Myocyte (in vitro differentiated cells): ENCODE results near the gene ATP5F1D. TPM values are rescaled to one million over a fixed set of nuclear protein-coding genes. Genes with fewer than 3 reads are reported as not detected.

Experiments used
- DNase-seq: peaks from one replicate; pipeline ENCODE4 v3.0.0-alpha.2; 2012; ENCODE audit warnings: low read depth
- total RNA-seq: library from RNA; depleted of rRNA; stranded (reverse); fragments of >200 nt; gene quantifications from 2 replicates; pipeline ENCODE4 v1.2.3, GENCODE V29; 2014

The ATP5F1D gene
- total RNA-seq, 1 donor from 2014 or later: 61.9 TPM

GRCh38 chr19:1231729-1232637, 9.6 kb upstream of the ATP5F1D start:
- no peak for DNase-seq

GRCh38 chr19:1232652-1233072, 8.9 kb upstream of the ATP5F1D start:
- no peak for DNase-seq

GRCh38 chr19:1233115-1233667, 8.4 kb upstream of the ATP5F1D start:
- no peak for DNase-seq

- DNase-seq: no peak
These were observed 7.2 kb upstream of the ATP5F1D start for GRCh38 chr19:1234051-1234954.

- DNase-seq: no peak
These were observed 6.6 kb upstream of the ATP5F1D start for GRCh38 chr19:1234955-1235380.

GRCh38 chr19:1235625-1236538, 5.7 kb upstream of the ATP5F1D start:
- no peak for DNase-seq

GRCh38 chr19:1236576-1236975, 5.0 kb upstream of the ATP5F1D start:
- DNase-seq: no peak

- DNase-seq: no peak
These were observed 4.4 kb upstream of the ATP5F1D start for GRCh38 chr19:1237027-1237659.

GRCh38 chr19:1237754-1238368, 3.7 kb upstream of the ATP5F1D start, which contains the start of gene CBARP:
CBARP (minus strand) TSS chr19:1238005; CDS start chr19:1236100, 1,905 bp downstream.
- no peak for DNase-seq

GRCh38 chr19:1238369-1239303, 2.9 kb upstream of the ATP5F1D start:
- no peak for DNase-seq

- DNase-seq: no peak
These were observed 2.1 kb upstream of the ATP5F1D start for GRCh38 chr19:1239420-1239795.

- peak; percentile 87 for DNase-seq
These were observed 1.5 kb upstream of the ATP5F1D start for GRCh38 chr19:1239796-1240737.

- DNase-seq: no peak
These were observed 626 bp upstream of the ATP5F1D start for GRCh38 chr19:1240925-1241324.

- peak; percentile 87 for DNase-seq
These were observed 2.5 kb downstream of the ATP5F1D start for GRCh38 chr19:1243768-1244692.

GRCh38 chr19:1244693-1245451, 3.3 kb downstream of the ATP5F1D start:
- peak; percentile 87 for DNase-seq
